Measurements from ENCODE around the gene PTK6.

GRCh38 chr20:63505723-63506122, 31.5 kb downstream of the PTK6 start:
- TF ChIP-seq CTCF (IDR thresholded peaks at IDR 0.05), result no peak
- no peak for TF ChIP-seq POLR2A (IDR thresholded peaks at IDR 0.05)

Data from Peyer's patch (tissue), 4 donors.